ENCODE results near the gene TCF3.

Gene TCF3

DNA sequence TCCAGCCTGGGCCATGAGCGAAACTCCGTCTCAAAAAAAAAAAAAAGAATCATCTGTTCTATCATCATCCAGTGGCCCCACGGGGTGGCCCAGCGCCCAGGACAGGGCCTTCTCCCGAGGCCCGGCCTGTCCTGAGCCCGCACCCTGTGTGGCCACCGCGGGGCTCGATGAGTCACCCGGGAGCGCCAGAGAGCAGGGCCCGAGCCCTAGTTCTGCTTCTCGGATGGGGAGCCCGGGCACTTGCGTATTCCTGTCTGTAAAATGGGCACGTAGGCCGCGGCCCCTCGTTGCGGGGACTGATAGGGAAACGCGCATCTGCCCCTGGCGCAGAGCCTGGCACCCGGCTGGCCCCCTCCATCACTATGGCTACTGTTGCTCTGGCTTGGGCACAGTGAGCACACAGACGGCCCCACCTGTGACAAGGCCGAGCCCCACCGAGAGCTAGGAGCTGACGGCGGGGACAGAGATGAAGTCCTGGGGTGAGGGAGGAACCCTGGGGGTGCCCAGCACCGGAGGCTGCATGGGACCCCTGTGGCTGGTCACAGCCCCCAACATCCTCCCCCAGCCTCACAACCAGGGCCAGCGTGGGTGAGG is 25.9 kb downstream of the TCF3 start:
- Histone ChIP-seq H3K9me3 (ENCODE audit: control insufficient read depth, low read length) (no peaks in the 10 kb centered on the region), H3K4me1 (ENCODE audit: control insufficient read depth, insufficient read depth, low read length, poor library complexity, severe bottlenecking) (no peaks in the 10 kb centered on the region), H3K27ac (ENCODE audit: low read depth, low read length, severe bottlenecking) (no peak overlapping the region), H3K36me3 (ENCODE audit: control insufficient read depth, insufficient read depth, low read length) (peaks cover 80% of the 10 kb centered on the region), H3K4me3 (ENCODE audit: extremely low read depth, insufficient read depth, low read length, poor library complexity, severe bottlenecking) (no peak overlapping the region)
- WGBS, 2 experiments (ENCODE audit: insufficient coverage in 2 of 2) = 97% methylated on average over 31 to 32 of the region's 32 CpGs

DNA sequence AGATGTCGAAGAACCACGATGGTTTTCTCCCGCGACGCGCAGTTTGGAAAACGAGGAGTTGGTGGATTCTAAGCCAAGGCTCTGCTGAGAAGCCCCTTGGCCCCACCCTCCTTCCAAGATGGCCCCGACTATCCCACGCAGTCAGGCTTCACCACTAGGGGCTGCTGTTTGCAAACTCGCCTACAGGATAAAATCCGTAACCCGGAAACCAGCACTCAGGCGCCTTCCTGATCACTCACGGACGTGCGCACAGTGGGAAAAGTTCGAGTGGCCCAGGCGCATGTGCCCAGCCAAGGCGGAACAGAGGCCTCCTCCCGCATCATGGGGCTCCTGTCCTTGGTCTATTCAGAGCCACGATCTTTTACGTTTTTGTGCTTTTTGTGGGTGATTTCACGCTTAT is 28.0 kb downstream of the TCF3 start:
- 86 to 90% methylated on average over 22 to 23 of the region's 23 CpGs for WGBS, 2 experiments (ENCODE audit: insufficient coverage in 2 of 2)
- Histone ChIP-seq H3K4me3 (ENCODE audit: extremely low read depth, insufficient read depth, low read length, poor library complexity, severe bottlenecking) (no peak overlapping the region), H3K4me1 (ENCODE audit: control insufficient read depth, insufficient read depth, low read length, poor library complexity, severe bottlenecking) (peaks cover 5% of the 10 kb centered on the region), H3K36me3 (ENCODE audit: control insufficient read depth, insufficient read depth, low read length) (peaks cover 80% of the 10 kb centered on the region), H3K9me3 (ENCODE audit: control insufficient read depth, low read length) (no peaks in the 10 kb centered on the region), H3K27ac (ENCODE audit: low read depth, low read length, severe bottlenecking) (no peak overlapping the region)

DNA sequence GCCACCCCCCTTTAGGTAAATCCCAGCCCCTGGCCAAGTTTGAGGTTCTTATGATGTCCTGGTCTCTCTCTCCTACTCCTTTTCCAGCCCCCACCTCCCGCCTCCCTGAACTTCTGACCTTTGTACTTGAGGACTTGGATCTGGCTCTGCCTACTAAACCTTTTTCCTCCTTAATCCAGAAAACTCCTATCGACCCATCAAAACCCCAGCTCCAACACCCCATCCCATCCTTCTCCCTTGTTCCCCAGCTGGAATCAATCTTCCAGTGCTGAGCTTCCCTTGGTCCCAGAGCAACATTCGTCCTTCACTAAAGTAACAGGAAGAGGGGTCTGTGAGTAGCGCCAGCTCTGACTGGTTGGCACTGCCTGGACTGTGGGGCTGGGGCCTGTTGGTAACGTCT is 29.9 kb downstream of the TCF3 start:
- Histone ChIP-seq H3K27ac (ENCODE audit: low read depth, low read length, severe bottlenecking) (no peak overlapping the region), H3K36me3 (ENCODE audit: control insufficient read depth, insufficient read depth, low read length) (peaks cover 93% of the 10 kb centered on the region), H3K4me1 (ENCODE audit: control insufficient read depth, insufficient read depth, low read length, poor library complexity, severe bottlenecking) (peaks cover 5% of the 10 kb centered on the region), H3K4me3 (ENCODE audit: extremely low read depth, insufficient read depth, low read length, poor library complexity, severe bottlenecking) (no peak overlapping the region), H3K9me3 (ENCODE audit: control insufficient read depth, low read length) (no peaks in the 10 kb centered on the region)
- 96 to 100% methylated on average over 2 to 5 of the region's 5 CpGs for WGBS, 2 experiments (ENCODE audit: insufficient coverage in 2 of 2)

DNA sequence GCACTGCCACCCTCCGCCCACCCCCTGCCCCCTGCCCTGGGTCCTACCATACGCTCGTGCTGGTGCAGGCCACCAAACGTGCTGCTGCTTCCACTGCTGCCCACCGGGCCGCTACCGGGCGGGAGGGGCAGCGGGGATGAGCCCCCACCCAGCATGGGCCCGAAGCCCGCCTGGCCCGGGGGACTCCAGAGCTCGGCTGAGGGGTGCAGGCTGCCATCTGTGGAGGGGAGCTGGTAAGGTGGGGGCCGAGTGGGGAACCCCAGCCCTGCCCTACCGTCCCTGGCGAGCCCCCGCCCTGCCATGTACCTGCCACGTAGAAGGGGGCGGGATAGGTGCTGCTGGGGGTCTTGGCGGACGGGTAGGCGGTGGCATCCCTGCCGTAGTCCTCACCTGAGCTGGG is 30.4 kb downstream of the TCF3 start:
- 93 to 97% methylated on average over 16 to 20 of the region's 23 CpGs for WGBS, 2 experiments (ENCODE audit: insufficient coverage in 2 of 2)
- no peaks in the 10 kb centered on the region for H3K9me3 ChIP-seq (ENCODE audit: control insufficient read depth, low read length)
- H3K4me1 ChIP-seq (ENCODE audit: control insufficient read depth, insufficient read depth, low read length, poor library complexity, severe bottlenecking) = peaks cover 5% of the 10 kb centered on the region
- H3K36me3 ChIP-seq (ENCODE audit: control insufficient read depth, insufficient read depth, low read length) = peaks cover 95% of the 10 kb centered on the region
- H3K4me3 ChIP-seq (ENCODE audit: extremely low read depth, insufficient read depth, low read length, poor library complexity, severe bottlenecking) = no peak overlapping the region
- H3K27ac ChIP-seq (ENCODE audit: low read depth, low read length, severe bottlenecking) = no peak overlapping the region

DNA sequence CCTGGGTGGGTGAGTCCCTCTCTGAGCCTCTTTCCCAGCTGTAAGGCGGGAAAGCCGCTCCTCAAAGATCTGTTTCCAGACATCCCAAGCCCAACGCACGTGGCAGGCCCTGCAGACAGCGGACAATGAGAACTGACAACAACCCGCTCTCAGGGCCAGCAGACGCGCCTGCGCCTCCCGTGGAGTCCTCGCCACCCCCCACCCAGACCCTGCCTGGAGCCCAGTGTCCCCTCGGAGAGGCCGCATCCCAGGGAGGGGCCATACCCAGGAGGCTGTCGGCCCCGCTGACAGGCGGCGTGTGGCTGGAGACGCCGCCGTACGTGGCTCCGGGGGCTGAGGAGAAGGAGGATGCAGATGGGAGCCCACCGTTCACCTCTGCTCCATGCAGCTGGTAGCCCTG is 30.8 kb downstream of the TCF3 start:
- H3K27ac ChIP-seq (ENCODE audit: low read depth, low read length, severe bottlenecking) = no peak overlapping the region
- H3K4me1 ChIP-seq (ENCODE audit: control insufficient read depth, insufficient read depth, low read length, poor library complexity, severe bottlenecking) = peaks cover 5% of the 10 kb centered on the region
- H3K4me3 ChIP-seq (ENCODE audit: extremely low read depth, insufficient read depth, low read length, poor library complexity, severe bottlenecking) = no peak overlapping the region
- H3K9me3 ChIP-seq (ENCODE audit: control insufficient read depth, low read length) = no peaks in the 10 kb centered on the region
- H3K36me3 ChIP-seq (ENCODE audit: control insufficient read depth, insufficient read depth, low read length) = peaks cover 96% of the 10 kb centered on the region
- WGBS, 2 experiments (ENCODE audit: insufficient coverage in 2 of 2) = 92 to 96% methylated on average over 9 to 15 of the region's 23 CpGs

DNA sequence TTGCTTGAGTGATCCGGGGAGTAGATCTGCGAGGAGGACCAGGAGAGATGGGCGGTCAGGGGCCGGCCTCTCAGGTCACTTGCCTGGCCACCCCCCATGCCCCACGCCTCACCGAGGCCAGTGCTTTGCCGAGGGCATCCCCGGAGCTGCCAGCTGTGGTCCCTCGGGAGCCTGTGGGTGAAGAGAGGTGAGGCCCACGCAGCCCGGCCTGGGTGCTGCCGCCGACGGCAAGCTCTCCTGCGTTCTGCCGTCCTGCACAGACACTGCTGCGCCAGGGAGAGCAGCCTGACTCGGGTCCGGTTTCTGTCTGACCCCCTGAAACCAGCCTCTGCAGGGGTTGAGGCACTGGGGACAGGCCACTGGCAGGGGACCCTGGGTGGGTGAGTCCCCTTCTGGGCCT is 31.4 kb downstream of the TCF3 start:
- H3K36me3 ChIP-seq (ENCODE audit: control insufficient read depth, insufficient read depth, low read length) = peaks cover 94% of the 10 kb centered on the region
- H3K4me3 ChIP-seq (ENCODE audit: extremely low read depth, insufficient read depth, low read length, poor library complexity, severe bottlenecking) = no peak overlapping the region
- no peaks in the 10 kb centered on the region for H3K9me3 ChIP-seq (ENCODE audit: control insufficient read depth, low read length)
- H3K27ac ChIP-seq (ENCODE audit: low read depth, low read length, severe bottlenecking) = no peak overlapping the region
- peaks cover 5% of the 10 kb centered on the region for H3K4me1 ChIP-seq (ENCODE audit: control insufficient read depth, insufficient read depth, low read length, poor library complexity, severe bottlenecking)
- 93 to 94% methylated on average over 12 to 14 of the region's 19 CpGs for WGBS, 2 experiments (ENCODE audit: insufficient coverage in 2 of 2)

DNA sequence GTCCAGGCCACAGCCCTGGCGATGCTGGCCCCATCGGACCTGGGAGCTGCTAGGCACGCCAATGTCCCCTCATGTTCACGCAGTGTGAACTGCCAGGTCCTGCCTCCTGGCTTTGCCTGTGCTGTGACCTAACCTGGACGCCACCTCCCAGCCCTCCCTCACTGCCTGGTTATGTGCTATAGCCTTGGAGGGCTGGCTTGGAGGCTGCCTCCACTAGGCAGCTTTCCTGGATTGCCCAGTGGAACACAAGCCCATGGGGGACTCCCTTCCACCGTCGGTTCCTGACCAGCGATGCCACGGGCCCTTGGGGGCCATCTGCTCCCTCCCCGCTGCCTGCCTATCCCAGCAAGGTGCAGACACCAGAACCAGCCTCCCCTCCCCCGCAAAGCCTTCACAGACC is 31.9 kb downstream of the TCF3 start:
- no peak overlapping the region for H3K27ac ChIP-seq (ENCODE audit: low read depth, low read length, severe bottlenecking)
- H3K9me3 ChIP-seq (ENCODE audit: control insufficient read depth, low read length) = no peaks in the 10 kb centered on the region
- WGBS, 2 experiments (ENCODE audit: insufficient coverage in 2 of 2) = 94 to 97% methylated on average over 6 to 9 of the region's 11 CpGs
- H3K4me1 ChIP-seq (ENCODE audit: control insufficient read depth, insufficient read depth, low read length, poor library complexity, severe bottlenecking) = peaks cover 5% of the 10 kb centered on the region
- peaks cover 94% of the 10 kb centered on the region for H3K36me3 ChIP-seq (ENCODE audit: control insufficient read depth, insufficient read depth, low read length)
- H3K4me3 ChIP-seq (ENCODE audit: extremely low read depth, insufficient read depth, low read length, poor library complexity, severe bottlenecking) = no peak overlapping the region

DNA sequence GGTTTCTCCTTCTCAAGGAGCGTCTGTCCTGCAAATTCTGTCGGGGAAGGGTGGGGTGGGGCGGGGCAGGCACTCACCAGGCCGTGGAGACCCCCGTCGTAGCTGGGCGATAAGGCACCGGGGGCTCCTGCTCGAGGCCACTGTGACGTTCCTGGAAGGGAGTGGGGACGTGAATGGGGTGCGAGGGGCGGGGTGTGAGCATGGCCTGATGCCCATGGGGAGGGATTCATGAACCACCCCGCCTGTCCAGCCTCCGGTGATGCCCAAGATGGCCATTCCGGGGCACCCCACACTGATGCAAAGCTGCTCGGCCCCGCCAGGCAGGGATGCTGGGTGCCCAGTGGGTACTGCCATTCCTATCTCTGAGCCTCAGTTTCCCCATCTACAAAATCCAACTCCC is 32.7 kb downstream of the TCF3 start:
- Histone ChIP-seq H3K27ac (ENCODE audit: low read depth, low read length, severe bottlenecking) (no peak overlapping the region), H3K36me3 (ENCODE audit: control insufficient read depth, insufficient read depth, low read length) (peaks cover 94% of the 10 kb centered on the region), H3K9me3 (ENCODE audit: control insufficient read depth, low read length) (no peaks in the 10 kb centered on the region), H3K4me1 (ENCODE audit: control insufficient read depth, insufficient read depth, low read length, poor library complexity, severe bottlenecking) (peaks cover 6% of the 10 kb centered on the region), H3K4me3 (ENCODE audit: extremely low read depth, insufficient read depth, low read length, poor library complexity, severe bottlenecking) (no peak overlapping the region)
- WGBS, 2 experiments (ENCODE audit: insufficient coverage in 2 of 2) = 93 to 98% methylated on average over 15 to 18 of the region's 18 CpGs

DNA sequence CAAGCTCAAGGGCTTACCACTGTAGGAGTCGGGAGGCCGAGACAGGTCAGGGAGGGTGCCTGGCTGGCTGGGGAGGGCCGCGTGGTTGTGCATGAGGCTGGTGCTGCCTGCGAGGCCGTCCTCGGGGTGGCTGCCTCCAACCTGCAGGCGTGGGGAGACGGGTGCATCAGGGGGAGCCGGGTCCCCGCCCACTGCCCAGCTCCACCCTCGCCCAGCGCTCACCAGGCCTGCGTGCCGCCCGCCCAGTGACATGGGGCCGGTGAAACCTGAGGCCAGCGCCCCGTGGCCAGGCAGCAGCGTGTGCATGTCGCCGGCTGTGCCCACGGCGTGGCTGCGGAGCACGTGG is 33.3 kb downstream of the TCF3 start:
- 95 to 98% methylated on average over 24 to 25 of the region's 26 CpGs for WGBS, 2 experiments (ENCODE audit: insufficient coverage in 2 of 2)
- peaks cover 94% of the 10 kb centered on the region for H3K36me3 ChIP-seq (ENCODE audit: control insufficient read depth, insufficient read depth, low read length)
- H3K4me3 ChIP-seq (ENCODE audit: extremely low read depth, insufficient read depth, low read length, poor library complexity, severe bottlenecking) = no peak overlapping the region

DNA sequence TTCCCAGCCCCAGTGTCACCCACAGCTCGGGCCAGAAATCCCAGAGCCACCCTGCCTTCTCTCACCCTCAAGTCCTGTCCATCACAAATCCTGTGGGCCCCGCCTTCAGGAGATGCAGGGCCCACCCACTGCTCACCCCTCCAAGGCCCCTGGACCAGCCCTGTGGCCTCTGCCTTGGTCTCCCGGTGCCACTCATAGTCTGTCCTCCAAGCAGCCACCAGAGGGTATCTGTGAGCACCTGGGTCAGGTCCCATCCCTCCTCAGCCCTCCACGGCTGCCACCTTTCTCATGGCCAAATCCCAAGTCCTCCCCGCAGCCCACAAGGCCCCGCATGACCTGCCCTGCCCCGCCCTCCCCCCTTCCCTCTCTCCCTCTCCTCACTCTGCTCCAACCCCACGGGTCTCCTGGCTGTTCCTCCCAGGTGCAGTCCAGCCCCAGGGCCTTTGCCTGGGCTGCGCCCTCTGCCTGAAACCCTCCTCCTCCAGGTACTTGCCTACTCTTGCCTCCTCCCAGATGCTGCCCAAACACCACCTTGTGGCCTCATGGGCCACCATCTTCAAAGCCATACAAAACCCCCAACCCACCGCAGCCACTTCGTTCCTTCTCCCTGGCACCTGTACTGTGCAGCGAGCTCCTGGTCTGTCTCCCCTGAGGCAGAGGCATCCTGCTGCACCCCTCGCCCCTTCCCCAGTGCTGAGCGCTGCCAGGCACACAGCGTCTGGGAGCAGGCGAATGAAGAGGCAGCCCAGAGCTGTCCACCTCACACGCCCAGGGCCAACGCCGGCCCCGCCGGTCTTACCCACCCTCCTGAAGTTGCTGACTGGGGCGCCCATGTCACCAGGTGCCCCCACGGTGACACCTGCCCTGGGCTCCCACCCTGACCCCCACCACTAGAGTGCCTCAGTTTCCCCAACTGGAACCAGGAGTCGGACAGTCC is 34.0 kb downstream of the TCF3 start:
- H3K36me3 ChIP-seq (ENCODE audit: control insufficient read depth, insufficient read depth, low read length) = peaks cover 94% of the 10 kb centered on the region
- 90 to 94% methylated on average over 21 to 24 of the region's 24 CpGs for WGBS, 2 experiments (ENCODE audit: insufficient coverage in 2 of 2)
- H3K4me3 ChIP-seq (ENCODE audit: extremely low read depth, insufficient read depth, low read length, poor library complexity, severe bottlenecking) = no peak overlapping the region
- no peaks in the 10 kb centered on the region for H3K9me3 ChIP-seq (ENCODE audit: control insufficient read depth, low read length)
- peaks cover 8% of the 10 kb centered on the region for H3K4me1 ChIP-seq (ENCODE audit: control insufficient read depth, insufficient read depth, low read length, poor library complexity, severe bottlenecking)
- no peak overlapping the region for H3K27ac ChIP-seq (ENCODE audit: low read depth, low read length, severe bottlenecking)

More for the DNA sequence above, 33.3 kb downstream of the TCF3 start:
- Histone ChIP-seq H3K9me3 (ENCODE audit: control insufficient read depth, low read length) (no peaks in the 10 kb centered on the region), H3K4me1 (ENCODE audit: control insufficient read depth, insufficient read depth, low read length, poor library complexity, severe bottlenecking) (peaks cover 8% of the 10 kb centered on the region), H3K27ac (ENCODE audit: low read depth, low read length, severe bottlenecking) (no peak overlapping the region)

DNA sequence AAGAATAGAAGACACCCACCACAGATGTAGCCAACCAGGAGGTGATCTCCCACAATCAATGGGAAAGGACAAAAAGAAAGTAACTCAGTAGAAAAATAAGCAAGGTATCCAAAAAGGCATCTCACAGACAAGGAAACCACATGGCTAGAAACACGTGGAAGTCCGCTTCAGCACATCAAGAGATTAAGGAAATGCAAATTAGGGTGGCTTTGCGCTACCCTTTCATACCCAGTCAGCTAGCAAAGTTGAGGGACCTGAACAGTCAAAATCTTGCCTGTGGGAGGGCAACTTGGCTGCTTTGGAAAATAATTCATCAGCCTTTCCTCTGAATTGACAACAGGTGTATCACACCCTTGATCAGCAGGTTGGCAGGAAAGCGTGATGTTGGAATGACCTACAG is 35.5 kb downstream of the TCF3 start:
- H3K36me3 ChIP-seq (ENCODE audit: control insufficient read depth, insufficient read depth, low read length) = peaks cover 94% of the 10 kb centered on the region

More for the DNA sequence above, 35.5 kb downstream of the TCF3 start:
- 82 to 91% methylated on average over 4 of the region's 4 CpGs for WGBS, 2 experiments (ENCODE audit: insufficient coverage in 2 of 2)
- Histone ChIP-seq H3K27ac (ENCODE audit: low read depth, low read length, severe bottlenecking) (no peak overlapping the region), H3K9me3 (ENCODE audit: control insufficient read depth, low read length) (no peaks in the 10 kb centered on the region), H3K4me1 (ENCODE audit: control insufficient read depth, insufficient read depth, low read length, poor library complexity, severe bottlenecking) (peaks cover 8% of the 10 kb centered on the region), H3K4me3 (ENCODE audit: extremely low read depth, insufficient read depth, low read length, poor library complexity, severe bottlenecking) (no peak overlapping the region)

All from mesodermal cell (in vitro differentiated cells).